OCI-LY1 (cell line): Measurements from ENCODE around the gene SNX2.

Experiments
- H2AFZ ChIP-seq: fragments of 200-600 bp; sonication (generic), shearing (Covaris generic); 2 replicates; pipeline ENCODE4 v1.6.0; 2014; ENCODE audit warnings: antibody characterized with exemption, mild to moderate bottlenecking, low read length
- H3F3A ChIP-seq: fragments of 200-600 bp; sonication (generic), shearing (Covaris generic); 2 replicates; pipeline ENCODE4 v1.6.0; 2014; ENCODE audit warnings: mild to moderate bottlenecking, antibody characterized with exemption, low read length, moderate library complexity; ENCODE audit not compliant: insufficient read depth
- H3K27ac ChIP-seq: fragments of 200-600 bp; sonication (generic); 2 replicates; pipeline ENCODE4 v1.5.1; 2014; ENCODE audit warnings: low read length, mixed run types, mild to moderate bottlenecking, low read depth; ENCODE audit not compliant: poor library complexity, severe bottlenecking
- H3K27me3 ChIP-seq: fragments of 200-600 bp; sonication (generic); 2 replicates; pipeline ENCODE4 v1.6.0; 2014; ENCODE audit warnings: antibody characterized with exemption, mild to moderate bottlenecking, low read length, moderate library complexity; ENCODE audit not compliant: insufficient read depth
- H3K36me3 ChIP-seq: fragments of 200-600 bp; sonication (generic); 2 replicates; pipeline ENCODE4 v1.6.1; 2014; ENCODE audit warnings: mild to moderate bottlenecking, antibody characterized with exemption, low read length, moderate library complexity, mixed read lengths; ENCODE audit not compliant: insufficient read depth
- H3K4me1 ChIP-seq: fragments of 200-600 bp; sonication (generic); 2 replicates; pipeline ENCODE4 v1.5.1; 2014; ENCODE audit warnings: mild to moderate bottlenecking, low read length, moderate library complexity; ENCODE audit not compliant: insufficient read depth, severe bottlenecking
- H3K4me2 ChIP-seq: fragments of 200-600 bp; sonication (generic), shearing (Covaris generic); 2 replicates; pipeline ENCODE4 v1.6.1; 2014; ENCODE audit warnings: low read length
- H3K4me3 ChIP-seq: fragments of 200-600 bp; sonication (generic); 2 replicates; pipeline ENCODE4 v1.5.1; 2014; ENCODE audit warnings: low read length, low read depth, mild to moderate bottlenecking, mixed read lengths; ENCODE audit not compliant: poor library complexity, severe bottlenecking
- H3K79me2 ChIP-seq: fragments of 200-600 bp; shearing (Covaris generic); 2 replicates; pipeline ENCODE4 v1.6.1; 2016; ENCODE audit warnings: mixed run types, low read length, mixed read lengths; ENCODE audit not compliant: insufficient read depth
- H3K9ac ChIP-seq: fragments of 200-600 bp; sonication (generic), shearing (Covaris generic); 2 replicates; pipeline ENCODE4 v1.6.1; 2014; ENCODE audit warnings: mild to moderate bottlenecking, low read length, mixed read lengths
- H3K9me2 ChIP-seq: fragments of 200-600 bp; sonication (generic), shearing (Covaris generic); 2 replicates; pipeline ENCODE4 v1.6.1; 2014; ENCODE audit warnings: low read depth, mild to moderate bottlenecking, low read length, mixed read lengths
- H3K9me3 ChIP-seq: fragments of 200-600 bp; shearing (Covaris generic); 2 replicates; pipeline ENCODE4 v1.6.1; 2014; ENCODE audit warnings: low read length, mixed read lengths
- H4K20me1 ChIP-seq: fragments of 200-600 bp; sonication (generic), shearing (Covaris generic); 2 replicates; pipeline ENCODE4 v1.6.0; 2016; ENCODE audit warnings: mild to moderate bottlenecking, low read length; ENCODE audit not compliant: insufficient read depth
- EZH2 ChIP-seq: fragments of 200-600 bp; sonication (generic), shearing (Covaris generic); IDR thresholded peaks from 2 replicates; pipeline ENCODE4 v1.8.0; 2017; ENCODE audit warnings: borderline replicate concordance, mixed run types, mild to moderate bottlenecking, antibody characterized with exemption, low read length, moderate library complexity, mixed read lengths
- TF ChIP-seq, protein P1 (sequence below): fragments of 200-600 bp; sonication (generic), shearing (Covaris generic); IDR thresholded peaks from 2 replicates; pipeline ENCODE4 v1.5.1; 2017; ENCODE audit warnings: mild to moderate bottlenecking, antibody characterized with exemption, low read length, moderate library complexity, mixed read lengths

SNX2 gene

DNA sequence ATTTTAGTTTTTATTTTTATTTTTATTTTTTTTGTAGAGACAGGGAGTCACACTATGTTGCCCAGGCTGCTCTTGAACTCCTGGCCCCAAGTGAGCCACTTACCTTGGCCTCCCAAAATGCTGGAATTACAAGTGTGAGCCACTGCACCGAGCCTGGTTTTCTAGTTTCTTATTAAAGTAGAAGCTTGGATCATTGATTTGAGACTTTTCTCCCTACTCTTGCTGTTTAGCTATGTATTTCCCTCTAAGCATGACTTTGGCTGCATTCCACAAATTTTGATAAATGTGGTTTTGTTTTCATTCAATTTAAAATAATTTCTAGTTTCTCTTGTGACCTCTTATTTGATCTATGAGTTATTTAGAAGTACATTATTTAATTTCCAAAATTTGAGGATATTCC is 10.4 kb downstream of the SNX2 start:
- Histone ChIP-seq H3K4me3 (no peak overlapping the region), H3K4me2 (no peak overlapping the region), H3K79me2 (peaks cover 98% of the 10 kb centered on the region), H4K20me1 (no peaks in the 10 kb centered on the region), H3K9me2 (no peaks in the 10 kb centered on the region), H3K9me3 (peaks cover 25% of the 10 kb centered on the region; the same call in 1 of the 2 replicates), H3K27me3 (no peaks in the 10 kb centered on the region), H3K36me3 (peaks cover 38% of the 10 kb centered on the region), H3K27ac (no peak overlapping the region), H3K4me1 (no peaks in the 10 kb centered on the region), H3K9ac (no peak overlapping the region), H3F3A (no peaks in the 10 kb centered on the region), H2AFZ (no peak overlapping the region)
- TF ChIP-seq, protein P1, sequence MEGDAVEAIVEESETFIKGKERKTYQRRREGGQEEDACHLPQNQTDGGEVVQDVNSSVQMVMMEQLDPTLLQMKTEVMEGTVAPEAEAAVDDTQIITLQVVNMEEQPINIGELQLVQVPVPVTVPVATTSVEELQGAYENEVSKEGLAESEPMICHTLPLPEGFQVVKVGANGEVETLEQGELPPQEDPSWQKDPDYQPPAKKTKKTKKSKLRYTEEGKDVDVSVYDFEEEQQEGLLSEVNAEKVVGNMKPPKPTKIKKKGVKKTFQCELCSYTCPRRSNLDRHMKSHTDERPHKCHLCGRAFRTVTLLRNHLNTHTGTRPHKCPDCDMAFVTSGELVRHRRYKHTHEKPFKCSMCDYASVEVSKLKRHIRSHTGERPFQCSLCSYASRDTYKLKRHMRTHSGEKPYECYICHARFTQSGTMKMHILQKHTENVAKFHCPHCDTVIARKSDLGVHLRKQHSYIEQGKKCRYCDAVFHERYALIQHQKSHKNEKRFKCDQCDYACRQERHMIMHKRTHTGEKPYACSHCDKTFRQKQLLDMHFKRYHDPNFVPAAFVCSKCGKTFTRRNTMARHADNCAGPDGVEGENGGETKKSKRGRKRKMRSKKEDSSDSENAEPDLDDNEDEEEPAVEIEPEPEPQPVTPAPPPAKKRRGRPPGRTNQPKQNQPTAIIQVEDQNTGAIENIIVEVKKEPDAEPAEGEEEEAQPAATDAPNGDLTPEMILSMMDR: no peak
- TF ChIP-seq EZH2: no peak

DNA sequence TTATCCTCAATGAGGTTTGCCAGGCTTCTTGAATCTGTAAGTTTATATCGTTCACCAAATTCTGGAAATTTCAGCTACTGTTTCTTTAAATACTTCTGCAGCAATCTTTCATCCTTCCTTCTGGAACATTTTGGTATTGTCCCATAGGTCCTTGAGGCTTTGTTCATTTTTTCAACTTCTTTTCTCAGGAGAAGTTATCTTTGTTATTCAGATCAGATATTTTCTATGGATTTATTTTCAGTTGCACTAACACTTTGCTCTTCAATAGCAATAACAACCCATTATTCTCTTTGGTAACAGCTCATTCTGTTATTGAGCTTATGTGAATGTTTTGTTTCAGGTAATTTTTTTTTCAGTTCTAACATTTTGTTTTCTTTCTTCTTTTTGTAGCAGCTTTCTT is 13.5 kb downstream of the SNX2 start:
- H3K79me2 ChIP-seq: peaks cover 83% of the 10 kb centered on the region
- H3F3A ChIP-seq: no peaks in the 10 kb centered on the region
- H3K4me2 ChIP-seq: no peak overlapping the region
- H3K9me3 ChIP-seq: peaks cover 27% of the 10 kb centered on the region; the same call in 1 of the 2 replicates
- peaks cover 39% of the 10 kb centered on the region for H3K36me3 ChIP-seq
- H3K27me3 ChIP-seq: no peaks in the 10 kb centered on the region
- no peak overlapping the region for H3K27ac ChIP-seq
- no peak overlapping the region for H2AFZ ChIP-seq
- no peaks in the 10 kb centered on the region for H3K9me2 ChIP-seq
- no peaks in the 10 kb centered on the region for H3K4me1 ChIP-seq
- H3K4me3 ChIP-seq: no peak overlapping the region
- TF ChIP-seq EZH2: no peak
- H3K9ac ChIP-seq: no peak overlapping the region
- no peaks in the 10 kb centered on the region for H4K20me1 ChIP-seq

DNA sequence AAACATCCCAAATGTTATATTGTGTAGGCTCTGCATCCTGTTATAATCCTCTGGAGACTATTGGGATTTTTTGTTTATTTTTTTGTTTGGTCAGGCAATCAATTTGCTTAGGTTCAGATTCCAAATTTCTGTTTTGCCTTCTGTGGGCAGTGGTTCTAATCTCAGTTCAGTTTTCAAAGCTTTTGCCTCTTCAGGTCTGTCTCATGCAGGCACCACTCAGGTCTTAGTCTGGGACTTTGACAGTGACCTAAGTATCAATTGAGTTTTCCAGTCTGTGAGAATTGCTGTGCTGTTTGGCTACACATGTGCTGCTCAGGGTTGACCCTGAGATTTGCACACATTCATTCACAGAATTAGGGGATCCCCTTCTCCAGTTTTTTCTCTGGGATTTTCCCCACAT is 14.1 kb downstream of the SNX2 start:
- Histone ChIP-seq H4K20me1 (no peaks in the 10 kb centered on the region), H3K27ac (no peak overlapping the region), H3K9me3 (peaks cover 27% of the 10 kb centered on the region; the same call in 1 of the 2 replicates), H3K4me2 (no peak overlapping the region), H3F3A (no peaks in the 10 kb centered on the region), H3K27me3 (no peaks in the 10 kb centered on the region), H3K79me2 (peaks cover 76% of the 10 kb centered on the region), H2AFZ (no peak overlapping the region), H3K9ac (no peak overlapping the region), H3K4me1 (no peaks in the 10 kb centered on the region), H3K4me3 (no peak overlapping the region), H3K9me2 (no peaks in the 10 kb centered on the region), H3K36me3 (peaks cover 39% of the 10 kb centered on the region)
- TF ChIP-seq, protein P1: no peak
- TF ChIP-seq EZH2: no peak

DNA sequence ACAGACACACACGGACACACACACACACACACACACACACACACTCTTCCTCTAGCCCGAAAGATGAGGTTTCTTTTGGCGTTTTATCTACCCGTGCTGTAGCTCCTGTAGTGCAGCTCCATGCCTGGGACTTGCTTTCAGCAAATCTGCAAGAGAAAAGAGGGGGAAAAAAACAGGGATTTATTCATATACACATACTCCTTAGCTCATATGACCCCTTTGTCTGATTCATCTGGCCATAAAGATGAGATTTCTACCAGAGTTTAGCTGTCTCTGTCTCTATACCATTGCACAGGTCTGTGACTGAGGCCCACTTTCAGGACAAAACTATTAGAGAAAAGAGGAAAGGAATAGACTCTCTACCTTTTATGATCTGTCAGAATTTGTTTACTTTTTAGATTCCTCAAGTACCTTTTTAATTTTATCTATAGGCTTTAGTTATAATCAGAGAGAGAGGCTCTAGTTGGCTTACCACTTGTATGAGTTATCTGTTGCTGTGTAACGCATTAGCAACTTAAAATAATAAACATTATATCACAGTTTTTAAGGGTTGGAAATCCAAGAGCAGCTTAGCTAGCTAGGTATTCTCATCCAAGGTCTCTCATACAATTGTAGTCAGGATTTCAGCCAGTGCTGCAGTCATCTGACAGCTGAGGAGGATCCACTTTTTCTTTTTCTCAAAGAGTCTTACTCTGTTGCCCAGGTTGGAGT is 14.7 kb downstream of the SNX2 start:
- Histone ChIP-seq H3K27me3 (no peaks in the 10 kb centered on the region), H3F3A (no peaks in the 10 kb centered on the region), H2AFZ (no peak overlapping the region), H3K79me2 (peaks cover 70% of the 10 kb centered on the region), H4K20me1 (no peaks in the 10 kb centered on the region), H3K4me1 (no peaks in the 10 kb centered on the region), H3K4me2 (no peak overlapping the region), H3K4me3 (no peak overlapping the region), H3K9ac (no peak overlapping the region), H3K36me3 (peaks cover 44% of the 10 kb centered on the region), H3K9me2 (no peaks in the 10 kb centered on the region), H3K9me3 (peaks cover 26% of the 10 kb centered on the region; the same call in 1 of the 2 replicates), H3K27ac (no peak overlapping the region)
- TF ChIP-seq, protein P1: no peak
- TF ChIP-seq EZH2: no peak
